ENCODE data around the gene HOXB3.

Gene HOXB3

GRCh38 chr17:48567209-48567608 lies 22.8 kb downstream of the HOXB3 start:
- no peak for TF ChIP-seq CTCF (IDR thresholded peaks at IDR 0.05; ENCODE audit: borderline replicate concordance, insufficient read depth, low read depth, low read length)
- H3K4me3 ChIP-seq (ENCODE audit: low read depth, low read length) = no peak overlapping the region

- H3K4me3 ChIP-seq (ENCODE audit: low read depth, low read length) = no peak overlapping the region
- no peak for TF ChIP-seq CTCF (IDR thresholded peaks at IDR 0.05; ENCODE audit: borderline replicate concordance, insufficient read depth, low read depth, low read length)
Measured at GRCh38 chr17:48566717-48567116, 23.3 kb downstream of the HOXB3 start.

- no peak overlapping the region for H3K4me3 ChIP-seq (ENCODE audit: low read depth, low read length)
- TF ChIP-seq CTCF (IDR thresholded peaks at IDR 0.05; ENCODE audit: borderline replicate concordance, insufficient read depth, low read depth, low read length) = no peak
Measured at GRCh38 chr17:48565925-48566710, 23.9 kb downstream of the HOXB3 start.

DNA sequence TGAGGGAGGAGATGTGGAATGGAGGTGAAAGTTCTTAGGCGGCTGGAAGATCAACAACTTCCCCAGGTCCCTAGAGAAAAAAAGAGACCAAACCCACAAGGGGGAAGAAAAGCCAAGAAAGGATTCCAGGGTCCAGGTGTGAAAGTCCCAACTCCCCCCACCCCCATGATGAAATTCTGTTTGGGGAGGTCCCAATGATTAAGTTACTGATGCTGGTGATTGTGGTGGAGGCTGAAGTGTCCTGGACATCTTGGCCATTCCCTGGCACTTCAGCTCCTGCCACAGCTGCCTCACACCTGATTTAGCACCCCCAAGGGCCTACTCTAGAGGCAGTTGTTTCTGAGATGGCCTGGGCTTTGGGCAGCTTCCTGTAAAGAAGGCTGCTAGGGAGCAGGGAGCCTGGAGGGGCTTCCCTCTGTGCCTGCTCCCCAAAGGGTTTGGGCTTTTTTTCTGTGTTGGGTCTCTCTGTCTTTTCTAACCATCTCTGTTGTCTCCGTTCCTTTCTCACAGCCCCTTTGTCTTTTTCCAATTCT lies 25.0 kb downstream of the HOXB3 start:
- no peak for TF ChIP-seq CTCF (IDR thresholded peaks at IDR 0.05; ENCODE audit: borderline replicate concordance, insufficient read depth, low read depth, low read length)
- no peak overlapping the region for H3K4me3 ChIP-seq (ENCODE audit: low read depth, low read length)

GRCh38 chr17:48564188-48565021 lies 25.6 kb downstream of the HOXB3 start:
- no peak overlapping the region for H3K4me3 ChIP-seq (ENCODE audit: low read depth, low read length)
- no peak for TF ChIP-seq CTCF (IDR thresholded peaks at IDR 0.05; ENCODE audit: borderline replicate concordance, insufficient read depth, low read depth, low read length)

- no peak for TF ChIP-seq CTCF (IDR thresholded peaks at IDR 0.05; ENCODE audit: borderline replicate concordance, insufficient read depth, low read depth, low read length)
- no peak overlapping the region for H3K4me3 ChIP-seq (ENCODE audit: low read depth, low read length)
Measured at GRCh38 chr17:48563867-48564187, 26.2 kb downstream of the HOXB3 start.

Measured in GM12875 (cell line).